Activated T-cell treated with anti-CD3 and anti-CD28 coated beads, Interleukin-2, amount 50 U/mL, for 24 hours (primary cell): Measurements from ENCODE around the gene KBTBD2.
"Not testable (repeated sequence)": the region's sequence is repeated elsewhere in the genome, so short reads cannot be mapped to it uniquely, and the experiment has no call there.

Experiments used
- DNase-seq: peaks from one replicate; pipeline ENCODE4 v3.0.0-alpha.2; 2020
- H3K27ac Mint-ChIP-seq: 2 replicates; pipeline ENCODE4 v1.8.0; 2020; ENCODE audit warnings: mild to moderate bottlenecking, mixed read lengths
- H3K27me3 Mint-ChIP-seq: 2 replicates; pipeline ENCODE4 v1.8.0; 2020; ENCODE audit warnings: mixed read lengths
- H3K36me3 Mint-ChIP-seq: 2 replicates; pipeline ENCODE4 v1.8.0; 2020; ENCODE audit warnings: low read depth, mixed read lengths
- H3K4me1 Mint-ChIP-seq: 2 replicates; pipeline ENCODE4 v1.8.0; 2020; ENCODE audit warnings: low read depth, mixed read lengths
- H3K4me3 Mint-ChIP-seq: 2 replicates; pipeline ENCODE4 v1.8.0; 2020; ENCODE audit warnings: mild to moderate bottlenecking, moderate library complexity, mixed read lengths
- H3K9me3 Mint-ChIP-seq: 2 replicates; pipeline ENCODE4 v1.8.0; 2020; ENCODE audit warnings: mixed read lengths

Gene KBTBD2

DNA sequence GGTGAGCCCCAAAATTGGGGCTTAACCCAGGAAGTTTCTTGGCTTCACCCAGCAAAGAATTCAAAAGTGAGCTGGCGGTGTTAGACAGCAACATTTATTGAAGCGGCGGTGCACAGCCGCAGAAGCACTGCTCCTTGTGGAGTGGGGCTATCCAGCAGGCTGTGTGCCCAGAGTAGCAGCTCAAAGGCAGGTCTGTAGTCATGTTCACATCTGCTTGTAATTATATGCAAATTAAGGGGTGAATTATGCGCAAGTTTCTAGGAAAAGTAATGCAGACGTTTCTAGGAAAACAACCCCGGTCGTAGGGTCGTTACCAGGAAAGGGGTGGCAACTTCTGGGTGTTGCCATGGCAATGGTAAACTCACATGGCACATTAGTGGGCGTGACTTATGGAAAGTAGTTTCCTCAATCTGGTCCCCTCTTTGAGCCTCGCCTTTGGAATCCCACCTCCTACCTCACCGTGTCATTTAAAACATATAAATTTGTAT, 13.7 kb upstream of the KBTBD2 start:
- no peaks in the 10 kb centered on the region for H3K36me3 Mint-ChIP-seq

DNA sequence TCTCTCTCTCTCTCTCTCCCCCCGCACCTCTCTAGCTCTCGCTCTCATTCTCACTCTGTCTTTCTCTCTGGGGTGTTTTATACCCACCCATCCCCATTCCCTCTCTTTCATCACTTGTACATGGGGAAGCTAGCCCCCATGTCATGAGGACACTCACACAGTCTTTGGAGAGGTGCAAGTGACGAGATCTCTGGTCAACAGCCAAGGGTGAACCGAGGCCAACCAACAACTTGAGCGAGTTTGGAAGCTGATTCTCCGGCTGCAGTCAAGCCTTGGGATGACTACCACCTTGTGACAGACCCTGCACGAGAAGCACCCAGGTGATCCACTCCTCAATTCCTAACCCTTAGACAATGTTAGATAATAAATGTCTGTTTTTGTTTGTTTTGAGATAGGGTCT, 10.1 kb upstream of the KBTBD2 start:
- H3K27ac Mint-ChIP-seq: no peak overlapping the region
- H3K4me3 Mint-ChIP-seq: no peak overlapping the region
- no peaks in the 10 kb centered on the region for H3K36me3 Mint-ChIP-seq
- H3K9me3 Mint-ChIP-seq: no peaks in the 10 kb centered on the region
- no peaks in the 10 kb centered on the region for H3K27me3 Mint-ChIP-seq
- DNase-seq: no peak
- H3K4me1 Mint-ChIP-seq: peaks cover 16% of the 10 kb centered on the region

More for the DNA sequence above, 13.7 kb upstream of the KBTBD2 start:
- H3K4me3 Mint-ChIP-seq: peak overlapping the region; percentile 76
- DNase-seq: peak; percentile 69
- H3K9me3 Mint-ChIP-seq: no peaks in the 10 kb centered on the region
- peak overlapping the region; percentile 96 for H3K27ac Mint-ChIP-seq
- H3K27me3 Mint-ChIP-seq: no peaks in the 10 kb centered on the region
- H3K4me1 Mint-ChIP-seq: peaks cover 14% of the 10 kb centered on the region

DNA sequence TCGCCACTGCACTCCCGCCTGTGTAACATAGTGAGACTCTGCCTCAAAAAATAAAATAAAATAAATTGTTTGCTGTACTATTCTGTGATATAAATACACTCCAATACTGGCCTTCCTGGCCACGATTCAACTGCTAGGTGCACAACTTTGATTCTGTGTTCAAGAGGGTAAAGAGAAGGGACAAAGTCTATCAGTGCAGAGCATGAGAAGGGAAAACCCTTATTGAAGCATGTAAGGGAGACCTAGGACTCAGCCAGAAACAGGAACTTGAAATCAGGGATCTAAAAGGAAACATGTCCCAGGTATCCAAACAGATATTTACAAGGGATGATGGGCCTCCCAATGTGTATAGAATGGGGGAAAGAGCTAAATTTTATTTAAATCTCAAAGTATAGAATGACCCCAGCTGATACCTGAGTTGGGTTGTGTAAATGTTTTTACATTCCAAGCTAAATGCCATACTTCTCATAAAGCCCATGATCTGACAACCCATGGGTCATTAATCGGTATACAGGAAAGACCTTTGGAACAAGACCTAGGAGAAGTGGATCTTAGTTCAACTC, 9.0 kb upstream of the KBTBD2 start:
- no peak for DNase-seq
- no peak overlapping the region for H3K4me3 Mint-ChIP-seq
- peaks cover 14% of the 10 kb centered on the region for H3K4me1 Mint-ChIP-seq
- H3K36me3 Mint-ChIP-seq: no peaks in the 10 kb centered on the region
- H3K27ac Mint-ChIP-seq: no peak overlapping the region
- H3K9me3 Mint-ChIP-seq: no peaks in the 10 kb centered on the region
- no peaks in the 10 kb centered on the region for H3K27me3 Mint-ChIP-seq

DNA sequence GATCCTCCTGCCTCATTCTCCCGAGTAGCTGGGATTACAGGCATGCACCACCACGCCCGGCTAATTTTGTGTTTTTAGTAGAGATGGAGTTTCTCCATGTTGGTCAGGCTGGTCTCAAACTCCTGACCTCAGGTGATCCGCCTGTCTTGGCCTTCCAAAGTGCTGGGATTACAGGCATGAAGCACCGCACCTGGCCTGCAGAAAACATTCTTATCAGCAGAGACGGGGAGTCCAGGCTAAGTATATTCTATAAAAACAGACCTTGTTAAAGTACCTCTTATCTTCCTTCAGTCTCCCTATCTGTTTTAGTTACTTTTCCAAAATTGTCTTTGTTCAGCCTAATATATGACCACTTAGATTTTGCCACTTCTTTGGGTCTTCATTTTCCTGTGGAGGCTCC, 5.8 kb upstream of the KBTBD2 start:
- not testable (repeated sequence) for H3K27me3 Mint-ChIP-seq, H3K4me3 Mint-ChIP-seq, H3K27ac Mint-ChIP-seq, H3K36me3 Mint-ChIP-seq, H3K9me3 Mint-ChIP-seq, DNase-seq
- H3K4me1 Mint-ChIP-seq: peaks cover 23% of the 10 kb centered on the region

DNA sequence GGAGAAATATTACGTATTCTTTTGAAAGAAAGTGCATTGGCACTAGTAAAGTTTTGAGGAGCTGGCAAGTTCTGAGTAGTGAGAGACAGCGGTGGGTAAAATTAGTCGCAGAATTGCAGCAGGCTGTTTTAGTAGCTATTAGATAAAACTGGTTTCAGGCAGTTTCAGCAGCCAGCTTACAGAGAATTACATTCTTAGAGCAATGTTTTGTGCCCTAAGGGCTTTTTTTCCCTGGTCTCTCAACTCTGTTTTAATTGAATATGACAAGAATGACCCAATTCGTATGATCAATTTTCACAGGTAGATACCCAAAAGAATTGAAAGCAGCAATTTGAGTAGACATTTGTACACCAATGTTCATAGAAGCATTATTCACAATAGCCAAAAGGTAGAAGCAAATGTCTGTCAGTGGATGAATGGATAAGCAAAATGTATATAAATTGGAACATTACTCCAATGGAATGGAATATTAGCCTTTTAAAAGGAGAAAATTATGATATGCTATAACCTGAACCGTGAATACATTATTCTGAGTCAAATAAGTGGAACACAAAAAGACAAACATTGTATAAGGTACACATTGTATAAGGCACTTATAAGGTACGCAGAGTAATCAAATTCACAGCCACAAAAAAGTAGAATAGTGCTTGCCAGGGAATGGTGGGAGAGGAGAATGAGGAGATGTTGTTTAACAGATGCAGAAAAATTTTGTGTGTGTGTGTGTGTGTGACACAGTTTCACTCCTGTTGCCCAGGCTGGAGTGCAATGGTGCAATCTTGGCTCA, 5.2 kb upstream of the KBTBD2 start:
- Mint-ChIP-seq H3K9me3 (no peaks in the 10 kb centered on the region), H3K27me3 (no peaks in the 10 kb centered on the region), H3K4me3 (no peak overlapping the region), H3K36me3 (peaks cover 4% of the 10 kb centered on the region), H3K4me1 (peaks cover 28% of the 10 kb centered on the region), H3K27ac (no peak overlapping the region)
- no peak for DNase-seq

DNA sequence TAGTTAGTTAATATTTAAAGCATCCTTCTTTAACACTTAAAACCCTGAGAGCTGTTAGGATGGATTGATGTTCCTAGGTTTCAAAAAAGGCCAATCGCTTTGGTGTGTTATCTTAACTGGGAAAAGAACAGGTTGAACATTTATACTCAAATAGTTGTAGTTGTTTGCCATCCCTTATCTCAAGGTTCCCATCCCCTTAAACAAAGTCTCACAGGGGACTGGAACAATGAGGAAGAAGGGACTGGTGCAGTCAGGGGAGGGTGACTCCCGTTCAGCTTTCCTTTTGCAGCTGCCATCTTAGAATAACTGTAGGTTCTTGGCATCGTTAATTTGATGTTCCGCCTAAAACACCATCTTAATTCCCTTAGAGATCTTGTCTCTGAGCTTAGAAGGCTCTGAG, 2.6 kb upstream of the KBTBD2 start:
- H3K9me3 Mint-ChIP-seq: no peaks in the 10 kb centered on the region
- H3K4me1 Mint-ChIP-seq: peaks cover 35% of the 10 kb centered on the region
- no peak overlapping the region for H3K4me3 Mint-ChIP-seq
- peaks cover 20% of the 10 kb centered on the region for H3K36me3 Mint-ChIP-seq
- no peak for DNase-seq
- no peaks in the 10 kb centered on the region for H3K27me3 Mint-ChIP-seq
- peak overlapping the region; percentile 100 for H3K27ac Mint-ChIP-seq

DNA sequence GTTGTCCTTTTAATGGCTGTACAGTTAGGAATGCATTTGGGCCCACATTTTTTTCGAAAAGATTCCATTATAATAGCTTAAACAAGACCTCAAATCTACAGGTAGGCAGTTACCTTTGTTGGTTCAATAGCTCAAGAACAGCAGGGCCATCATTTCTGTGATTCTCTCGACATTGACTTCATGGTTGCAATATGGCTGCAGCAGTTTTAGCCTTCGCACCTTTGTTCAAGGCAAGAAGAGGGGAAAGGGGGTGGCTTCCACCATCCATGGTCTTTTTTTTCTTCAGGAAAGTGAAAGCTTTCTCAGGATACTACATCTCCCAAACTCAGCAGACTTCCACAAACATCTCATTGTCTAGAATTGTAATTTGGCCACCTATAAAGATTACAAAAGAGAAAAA, 2.2 kb upstream of the KBTBD2 start:
- H3K4me3 Mint-ChIP-seq: peak overlapping the region; percentile 89
- H3K27me3 Mint-ChIP-seq: no peaks in the 10 kb centered on the region
- peaks cover 38% of the 10 kb centered on the region for H3K4me1 Mint-ChIP-seq
- H3K27ac Mint-ChIP-seq: peak overlapping the region; percentile 100
- DNase-seq: no peak
- H3K36me3 Mint-ChIP-seq: peaks cover 21% of the 10 kb centered on the region
- no peaks in the 10 kb centered on the region for H3K9me3 Mint-ChIP-seq

DNA sequence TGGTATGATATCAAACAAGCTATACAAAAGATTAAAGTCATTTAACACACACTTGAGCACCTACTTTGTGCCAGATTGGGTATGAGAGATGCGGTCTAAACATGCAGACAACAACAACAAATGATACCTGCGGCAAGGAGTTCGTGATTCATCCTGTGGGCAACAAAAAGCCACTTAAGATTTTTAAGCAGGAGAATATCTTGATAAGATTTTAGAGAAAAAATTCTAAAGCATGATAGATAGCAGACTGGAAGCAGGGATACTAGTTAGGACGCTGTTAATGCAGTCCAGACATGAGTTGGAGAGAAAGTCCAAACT, 1.6 kb upstream of the KBTBD2 start:
- Mint-ChIP-seq H3K27ac (peak overlapping the region; percentile 100), H3K4me1 (peaks cover 43% of the 10 kb centered on the region), H3K9me3 (no peaks in the 10 kb centered on the region), H3K36me3 (peaks cover 27% of the 10 kb centered on the region), H3K4me3 (peak overlapping the region; percentile 89), H3K27me3 (no peaks in the 10 kb centered on the region)
- no peak for DNase-seq

DNA sequence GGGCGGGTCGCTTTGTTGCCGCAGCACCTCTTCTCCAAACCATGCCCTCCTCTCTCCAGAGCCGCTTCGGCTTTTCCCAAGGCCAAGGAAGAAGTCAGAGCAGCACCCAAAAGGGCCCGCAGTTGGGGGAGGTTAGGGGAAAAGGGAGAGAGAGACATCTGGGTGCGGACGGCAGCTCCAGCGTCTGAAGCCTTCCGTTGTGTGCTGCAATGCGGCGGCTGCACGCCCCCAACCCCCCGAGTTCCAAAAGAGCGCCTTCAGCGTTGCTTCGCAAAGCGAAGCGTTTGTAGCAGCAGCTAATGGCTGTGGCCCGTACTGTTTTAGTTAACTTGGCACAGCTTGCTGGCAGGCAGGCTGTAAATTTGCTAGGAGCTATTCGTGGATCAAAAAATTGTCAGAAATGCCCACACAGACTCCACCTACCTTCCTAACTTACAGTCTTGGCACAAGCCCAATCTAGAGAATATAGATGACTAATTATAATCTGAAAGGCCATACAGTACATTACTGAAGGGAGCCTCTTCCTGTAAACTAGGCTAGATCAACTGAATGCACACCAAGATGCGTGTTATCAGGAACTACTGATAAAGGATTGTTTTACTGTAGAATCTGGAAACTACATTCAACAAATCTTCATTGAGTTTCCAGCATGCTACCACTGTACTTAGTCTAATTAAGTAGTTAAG, 1.1 kb upstream of the KBTBD2 start:
- Mint-ChIP-seq H3K27ac (peak overlapping the region; percentile 100), H3K4me1 (peaks cover 48% of the 10 kb centered on the region)
- DNase-seq: peak; percentile 77

DNA sequence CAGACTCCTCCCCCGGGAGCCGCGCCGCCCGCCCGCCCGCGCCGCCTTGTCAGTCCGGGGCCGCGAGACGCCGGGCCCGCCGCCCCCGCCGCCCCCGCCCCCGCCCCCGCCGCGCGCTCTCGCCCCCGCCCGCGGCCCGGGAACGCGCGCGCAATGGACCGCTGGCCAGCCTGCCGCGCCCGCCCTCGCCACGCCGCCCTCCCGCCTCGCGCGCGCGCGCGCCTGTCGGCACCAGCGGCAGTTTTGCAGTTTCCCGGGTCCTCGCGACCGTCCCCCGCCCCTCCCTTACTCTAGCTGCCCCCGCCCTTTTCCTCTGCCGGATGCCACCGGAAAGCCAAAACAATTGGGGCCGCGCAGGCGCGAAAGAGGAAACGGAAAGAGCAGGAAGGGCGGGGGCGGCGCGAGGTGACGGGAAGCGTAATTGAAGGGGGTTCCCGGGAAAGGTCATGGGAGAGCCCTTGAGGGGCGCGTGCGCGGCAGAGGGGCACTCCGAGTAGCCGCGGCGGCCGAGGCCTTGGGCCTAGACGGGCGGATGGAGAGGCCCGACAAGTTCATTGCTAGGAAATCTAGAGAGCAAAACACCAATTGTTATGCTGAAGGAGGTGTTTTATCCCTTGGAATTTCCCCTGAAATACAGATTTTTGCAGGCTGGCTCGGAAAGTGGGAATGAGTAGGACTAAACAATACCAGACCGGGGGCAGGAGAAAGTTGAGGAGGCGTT, 400 bp upstream of the KBTBD2 start:
- H3K4me3 Mint-ChIP-seq: peak overlapping the region; percentile 89
- H3K27me3 Mint-ChIP-seq: no peaks in the 10 kb centered on the region
- no peaks in the 10 kb centered on the region for H3K9me3 Mint-ChIP-seq
- H3K36me3 Mint-ChIP-seq: peaks cover 31% of the 10 kb centered on the region
- DNase-seq: peak; percentile 98
- H3K27ac Mint-ChIP-seq: peak overlapping the region; percentile 100
- peaks cover 54% of the 10 kb centered on the region for H3K4me1 Mint-ChIP-seq

More for the DNA sequence above, 1.1 kb upstream of the KBTBD2 start:
- no peaks in the 10 kb centered on the region for H3K9me3 Mint-ChIP-seq
- H3K4me3 Mint-ChIP-seq: peak overlapping the region; percentile 89
- H3K36me3 Mint-ChIP-seq: peaks cover 29% of the 10 kb centered on the region
- no peaks in the 10 kb centered on the region for H3K27me3 Mint-ChIP-seq

DNA sequence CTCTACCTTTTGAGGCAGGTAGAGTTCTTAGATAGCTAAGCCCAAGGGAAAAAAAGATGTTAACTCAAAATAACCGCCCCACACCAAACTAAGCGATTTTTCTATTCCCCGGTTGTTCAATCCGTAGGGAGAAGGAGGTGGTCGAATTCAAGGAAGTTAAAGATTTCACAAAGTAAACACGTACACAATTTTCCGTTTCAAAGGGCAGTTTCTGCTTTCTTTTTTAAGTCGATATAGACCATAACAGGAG, 842 bp downstream of the KBTBD2 start:
- H3K4me1 Mint-ChIP-seq: peaks cover 66% of the 10 kb centered on the region
- peaks cover 32% of the 10 kb centered on the region for H3K36me3 Mint-ChIP-seq
- H3K27me3 Mint-ChIP-seq: no peaks in the 10 kb centered on the region
- no peaks in the 10 kb centered on the region for H3K9me3 Mint-ChIP-seq
- H3K27ac Mint-ChIP-seq: peak overlapping the region; percentile 99
- peak overlapping the region; percentile 93 for H3K4me3 Mint-ChIP-seq
- DNase-seq: no peak

DNA sequence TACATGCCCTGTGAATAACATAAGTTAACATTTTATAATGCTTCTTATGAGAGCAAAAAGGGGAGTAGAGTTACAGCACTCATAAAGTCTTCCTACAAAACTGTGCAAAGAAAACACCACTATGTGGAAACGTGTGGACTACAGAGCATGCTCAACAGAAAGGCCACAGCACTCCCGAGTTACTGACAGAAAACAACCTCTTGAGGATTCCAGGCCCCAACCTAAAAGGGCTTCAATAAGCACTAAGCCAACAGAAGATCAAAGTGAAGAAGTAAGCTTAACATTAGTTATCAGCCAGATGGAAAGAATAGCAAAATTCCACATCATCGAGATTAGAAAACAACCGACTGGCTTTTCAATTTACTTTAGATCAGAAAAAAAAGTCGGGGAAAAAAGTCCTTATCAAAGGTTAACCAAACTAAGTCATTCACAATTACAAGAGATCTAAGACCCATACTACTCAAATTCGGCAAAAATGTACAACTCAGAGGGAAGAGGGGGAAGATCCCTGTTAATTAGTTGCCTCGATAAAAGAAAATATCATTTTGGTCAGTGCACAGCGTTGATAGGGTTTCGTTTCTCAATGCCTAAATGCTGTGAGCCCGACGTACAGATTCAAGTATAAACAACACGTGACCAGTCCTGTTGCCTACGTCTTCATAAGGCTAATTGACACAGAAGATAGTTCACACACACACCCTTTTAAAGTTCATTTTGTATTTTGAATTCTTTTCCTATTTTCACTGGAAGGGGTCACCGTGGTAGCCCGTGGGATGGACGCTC, 1.4 kb downstream of the KBTBD2 start:
- Mint-ChIP-seq H3K4me3 (peak overlapping the region; percentile 93), H3K27ac (peak overlapping the region; percentile 99), H3K36me3 (peaks cover 36% of the 10 kb centered on the region), H3K9me3 (no peaks in the 10 kb centered on the region), H3K27me3 (no peaks in the 10 kb centered on the region), H3K4me1 (peaks cover 69% of the 10 kb centered on the region)
- DNase-seq: no peak

DNA sequence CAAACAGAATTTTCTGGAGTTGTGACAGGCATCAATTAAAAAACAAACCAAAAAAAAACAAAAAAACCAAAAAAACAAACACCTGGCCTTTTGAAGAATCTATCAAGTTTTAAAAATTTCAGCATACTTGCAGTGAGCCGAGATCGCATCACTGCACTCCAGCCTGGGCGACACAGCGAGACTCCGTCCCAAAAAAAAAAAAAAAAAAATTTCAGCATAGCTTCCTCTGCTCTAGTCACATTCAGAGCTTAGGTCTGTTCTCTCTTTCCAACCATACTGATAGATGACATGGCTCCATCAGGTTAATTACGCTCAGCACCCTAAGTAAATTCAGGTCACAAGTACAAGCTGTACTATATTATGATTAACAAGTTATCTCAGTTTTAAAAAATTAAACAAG, 3.1 kb downstream of the KBTBD2 start:
- peak overlapping the region; percentile 51 for H3K4me3 Mint-ChIP-seq
- no peak for DNase-seq
- peaks cover 68% of the 10 kb centered on the region for H3K4me1 Mint-ChIP-seq
- H3K27me3 Mint-ChIP-seq: no peaks in the 10 kb centered on the region
- peak overlapping the region; percentile 73 for H3K27ac Mint-ChIP-seq
- H3K36me3 Mint-ChIP-seq: peaks cover 39% of the 10 kb centered on the region
- H3K9me3 Mint-ChIP-seq: no peaks in the 10 kb centered on the region

DNA sequence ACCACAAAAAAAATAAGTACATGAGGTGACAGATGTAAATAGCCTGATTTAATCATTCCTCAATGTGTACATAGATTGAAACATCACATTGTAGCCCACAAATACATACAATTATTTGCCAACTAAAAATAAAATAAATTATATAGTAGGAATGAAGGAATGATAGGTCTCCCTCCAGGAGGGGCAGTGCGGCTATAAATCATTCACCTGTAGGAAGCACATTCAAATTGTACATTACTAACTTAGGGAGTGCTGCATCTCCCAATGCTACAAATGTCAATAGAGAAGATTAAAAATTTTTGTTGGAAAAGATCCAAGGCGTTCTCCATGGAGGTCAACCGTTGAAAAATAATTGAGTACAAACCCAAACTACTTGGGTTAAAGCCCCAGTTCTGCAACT, 4.2 kb downstream of the KBTBD2 start:
- Mint-ChIP-seq H3K4me3 (no peak overlapping the region), H3K27me3 (no peaks in the 10 kb centered on the region), H3K27ac (no peak overlapping the region), H3K4me1 (peaks cover 66% of the 10 kb centered on the region), H3K36me3 (peaks cover 41% of the 10 kb centered on the region), H3K9me3 (no peaks in the 10 kb centered on the region)
- DNase-seq: no peak
